HEK293T (cell line): Measurements from ENCODE around the gene GRM3.

Experiments
- CTCF ChIA-PET: fragments of 350-600 bp; formaldehyde crosslinking; extraction: SDS; loops from one replicate; lab custom pipeline; 2021; ENCODE audit warnings: antibody characterized with exemption, inconsistent platforms; lab: Yijun Ruan, JAX
- POLR2A ChIA-PET: fragments of 350-600 bp; formaldehyde crosslinking; extraction: SDS; loops from one replicate; lab custom pipeline; 2020; ENCODE audit warnings: antibody characterized with exemption, inconsistent platforms; lab: Yijun Ruan, JAX
- DNase-seq: peaks from one replicate; pipeline ENCODE4 v3.0.0; 2012; ENCODE audit warnings: mixed read lengths; ENCODE audit errors: extremely low spot score
- ARNT ChIP-seq: fragments of 450-650 bp; IDR thresholded peaks from 2 replicates; pipeline ENCODE4 v1.6.1; 2017; ENCODE audit warnings: mild to moderate bottlenecking
- BHLHE40 ChIP-seq: fragments of 450-650 bp; IDR thresholded peaks from 2 replicates; pipeline ENCODE4 v1.6.1; 2016; ENCODE audit warnings: mild to moderate bottlenecking, moderate library complexity, borderline replicate concordance
- CTBP1 ChIP-seq: fragments of 450-650 bp; IDR thresholded peaks from 2 replicates; pipeline ENCODE4 v1.6.1; 2016; ENCODE audit warnings: borderline replicate concordance
- ELF4 ChIP-seq: fragments of 450-650 bp; IDR thresholded peaks from 2 replicates; pipeline ENCODE4 v1.6.1; 2017; ENCODE audit warnings: antibody characterized with exemption
- FOXA1 ChIP-seq: fragments of 450-650 bp; IDR thresholded peaks from 2 replicates; pipeline ENCODE4 v1.6.1; 2016; ENCODE audit warnings: mild to moderate bottlenecking
- FOXK2 ChIP-seq: fragments of 450-650 bp; IDR thresholded peaks from 2 replicates; pipeline ENCODE4 v1.6.1; 2016; ENCODE audit warnings: mild to moderate bottlenecking
- FOXM1 ChIP-seq: fragments of 450-650 bp; IDR thresholded peaks from 2 replicates; pipeline ENCODE4 v1.6.1; 2017; ENCODE audit warnings: mild to moderate bottlenecking, borderline replicate concordance
- HDGF ChIP-seq: fragments of 450-650 bp; IDR thresholded peaks from 2 replicates; pipeline ENCODE4 v1.6.1; 2017; ENCODE audit warnings: antibody characterized with exemption, borderline replicate concordance
- L3MBTL2 ChIP-seq: fragments of 450-650 bp; conservative IDR thresholded peaks from 2 replicates; pipeline ENCODE4 v1.6.1; 2016; ENCODE audit warnings: mild to moderate bottlenecking
- LEF1 ChIP-seq: fragments of 450-650 bp; IDR thresholded peaks from 2 replicates; pipeline ENCODE4 v1.6.1; 2017; ENCODE audit warnings: mild to moderate bottlenecking, borderline replicate concordance
- NFRKB ChIP-seq: fragments of 450-650 bp; IDR thresholded peaks from 2 replicates; pipeline ENCODE4 v1.6.1; 2016; ENCODE audit warnings: mild to moderate bottlenecking, moderate library complexity
- PKNOX1 ChIP-seq: fragments of 450-650 bp; IDR thresholded peaks from 2 replicates; pipeline ENCODE4 v1.6.1; 2016
- SP1 ChIP-seq: fragments of 450-650 bp; IDR thresholded peaks from 2 replicates; pipeline ENCODE4 v1.6.1; 2017
- SUZ12 ChIP-seq: fragments of 450-650 bp; IDR thresholded peaks from 2 replicates; pipeline ENCODE4 v1.6.1; 2016; ENCODE audit warnings: mild to moderate bottlenecking
- TARDBP ChIP-seq: fragments of 450-650 bp; IDR thresholded peaks from 2 replicates; pipeline ENCODE4 v1.6.1; 2016
- ZNF384 ChIP-seq: fragments of 450-650 bp; IDR thresholded peaks from 2 replicates; pipeline ENCODE4 v1.6.1; 2016

The GRM3 gene

GRCh38 chr7:86814661-86815379 is 171.1 kb downstream of the GRM3 start:
- TF ChIP-seq SUZ12 (no peak), ARNT (no peak), FOXM1 (no peak), HDGF (no peak), NFRKB (no peak), CTBP1 (no peak), LEF1 (no peak), ELF4 (no peak), FOXK2 (no peak), TARDBP (no peak), BHLHE40 (no peak), ZNF384 (no peak), L3MBTL2 (no peak), SP1 (no peak), PKNOX1 (no peak), FOXA1 (no peak)
- DNase-seq, result peak; percentile 52
- POLR2A ChIA-PET, result no interaction called here
- CTCF ChIA-PET, result interaction anchor here (0.6 to 1.3 kb wide), 8 partner anchors 16 to 1778 kb away, joined by 3 to 4 read pairs (median 3); no protein-coding TSS in a partner anchor

GRCh38 chr7:86815556-86815955 is 171.8 kb downstream of the GRM3 start:
- POLR2A ChIA-PET, result no interaction called here

GRCh38 chr7:86818903-86819302 is 175.2 kb downstream of the GRM3 start:
- TF ChIP-seq LEF1, result peak; percentile 91; the same call in 1 of the 2 replicates
- TF ChIP-seq SUZ12, result no peak
- TF ChIP-seq SP1, result no peak
- TF ChIP-seq PKNOX1, result peak; percentile 96
- TF ChIP-seq ARNT, result no peak
- TF ChIP-seq ZNF384, result no peak
- TF ChIP-seq L3MBTL2, result no peak
- TF ChIP-seq FOXA1, result 0 out of 2 replicates have a peak, but pooled peaks have one; percentile 22
- no peak for TF ChIP-seq FOXM1
- no peak for TF ChIP-seq FOXK2
- TF ChIP-seq ELF4, result no peak
- TF ChIP-seq CTBP1, result peak; percentile 72; the same call in 1 of the 2 replicates
- TF ChIP-seq BHLHE40, result no peak
- no peak for TF ChIP-seq NFRKB
- no peak for TF ChIP-seq HDGF
- no peak for TF ChIP-seq TARDBP
- CTCF ChIA-PET, result interaction anchor here (0.7 kb wide), 1 partner anchor 92 kb away, joined by 3 read pairs; no protein-coding TSS in a partner anchor
- peak; percentile 19 for DNase-seq
- POLR2A ChIA-PET, result no interaction called here

More at GRCh38 chr7:86815556-86815955, 171.8 kb downstream of the GRM3 start:
- DNase-seq, result no peak
- TF ChIP-seq FOXA1 (no peak), PKNOX1 (no peak), TARDBP (no peak), LEF1 (no peak), BHLHE40 (no peak), FOXK2 (no peak)
- CTCF ChIA-PET, result interaction anchor here (0.6 to 1.1 kb wide), 5 partner anchors 106 to 1779 kb away, joined by 3 read pairs; no protein-coding TSS in a partner anchor

DNA sequence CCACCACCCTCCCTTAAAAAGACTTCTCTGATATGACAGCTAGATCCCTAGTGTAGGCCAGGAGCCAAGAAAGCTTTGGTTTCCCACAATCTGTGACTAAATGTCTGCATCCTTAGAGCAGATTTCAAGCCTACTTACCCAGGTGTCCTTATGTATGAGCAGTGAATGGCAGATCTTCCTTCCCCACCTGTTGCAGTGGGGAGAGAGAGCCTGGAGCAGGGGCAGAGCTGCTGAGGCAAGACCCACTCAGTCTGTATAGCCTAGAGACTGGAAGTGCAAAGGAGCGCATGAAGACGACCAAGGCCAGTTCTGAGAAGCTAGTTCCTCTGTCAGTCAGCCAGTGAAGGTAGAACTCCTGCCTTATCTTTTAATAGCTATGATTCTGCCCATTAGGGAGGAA is 180.1 kb downstream of the GRM3 start:
- DNase-seq, result no peak
- no peak for TF ChIP-seq L3MBTL2
- CTCF ChIA-PET, result interaction anchor here (0.7 kb wide), 1 partner anchor 35 kb away, joined by 4 read pairs; no protein-coding TSS in a partner anchor
- POLR2A ChIA-PET, result no interaction called here

GRCh38 chr7:86825264-86825663 is 181.6 kb downstream of the GRM3 start:
- DNase-seq, result no peak
- TF ChIP-seq SP1 (no peak), FOXK2 (no peak), CTBP1 (no peak), LEF1 (no peak), FOXM1 (no peak), HDGF (no peak), ARNT (no peak), ELF4 (no peak), L3MBTL2 (no peak)
- POLR2A ChIA-PET, result no interaction called here
- CTCF ChIA-PET, result no interaction called here

DNA sequence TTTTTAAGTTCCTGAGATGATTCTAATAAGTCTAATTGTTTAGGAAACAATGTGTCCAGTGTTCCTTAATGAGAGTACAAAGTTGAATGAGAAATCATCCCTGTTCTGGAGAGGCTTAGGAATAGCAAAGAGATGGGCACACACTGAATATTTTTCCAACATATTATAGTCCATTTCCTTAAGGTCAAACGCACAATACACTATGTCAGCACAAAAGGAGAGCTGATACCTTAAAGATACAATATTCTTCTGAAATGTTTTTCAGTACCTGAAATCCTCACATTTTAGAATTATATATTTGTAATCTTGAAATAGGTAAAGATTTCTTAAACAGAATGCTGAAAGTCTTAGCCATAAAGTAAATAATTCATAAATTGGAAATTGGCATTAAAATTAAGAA is 183.2 kb downstream of the GRM3 start:
- DNase-seq, result no peak
- no peak for TF ChIP-seq FOXM1
- POLR2A ChIA-PET, result no interaction called here
- CTCF ChIA-PET, result no interaction called here

GRCh38 chr7:86833360-86833759 is 189.7 kb downstream of the GRM3 start:
- TF ChIP-seq ELF4 (no peak), HDGF (no peak), TARDBP (no peak), FOXM1 (no peak), PKNOX1 (no peak), BHLHE40 (no peak), ZNF384 (no peak), CTBP1 (no peak), ARNT (no peak), LEF1 (no peak), FOXK2 (no peak), FOXA1 (no peak), L3MBTL2 (no peak), NFRKB (no peak), SUZ12 (no peak)
- ChIA-PET CTCF (no interaction called here), POLR2A (no interaction called here)
- no peak for DNase-seq
